Measurements from ENCODE around the gene TTN. TPM values are rescaled to one million over a fixed set of nuclear protein-coding genes. Genes with fewer than 3 reads are reported as not detected.

Gene TTN
- total and polyA plus RNA-seq, 10 of the 15 experiments (the other 5 are each of a cell fraction or from before 2014, with no cell fraction given), result 0.15 to 9.0 (median 1.8) TPM

DNA sequence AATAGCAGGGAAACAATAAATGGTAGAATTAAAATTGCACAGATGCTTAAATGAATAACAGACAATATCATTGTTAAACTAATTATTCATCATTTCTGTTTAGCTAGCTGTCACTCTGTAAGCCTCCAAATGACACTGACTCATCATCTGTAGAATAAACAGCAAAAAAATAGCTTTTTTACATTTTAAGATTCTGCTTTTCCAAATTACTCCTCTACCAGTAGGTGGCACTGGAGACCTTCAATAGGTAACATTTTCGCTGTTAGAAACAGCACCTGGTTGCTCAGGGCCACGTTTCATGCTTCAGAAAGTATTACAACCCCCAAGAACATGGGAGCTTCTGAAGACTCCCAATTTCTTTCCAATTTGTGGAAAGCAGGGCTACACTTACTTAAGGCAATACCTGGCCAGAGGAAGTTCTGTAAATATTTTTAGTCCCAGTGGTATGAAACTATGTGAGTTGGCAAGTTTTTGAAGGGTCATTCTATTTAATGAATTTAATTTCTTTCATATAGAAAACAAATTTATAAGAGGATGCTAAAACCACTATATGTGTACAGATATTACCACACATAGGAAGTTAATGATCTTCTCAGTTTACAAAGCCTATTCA lies 45.4 kb downstream of the TTN start (continued):
- TF ChIP-seq ZZZ3 (IDR thresholded peaks at IDR 0.05; ENCODE audit: control insufficient read depth, insufficient read length, low read depth) (no peak), CREB1 (IDR thresholded peaks at IDR 0.05; ENCODE audit: low read depth) (no peak), ZNF384 (IDR thresholded peaks at IDR 0.05; ENCODE audit: borderline replicate concordance, low read depth, low read length) (no peak), RAD21 (IDR thresholded peaks at IDR 0.05; ENCODE audit: insufficient read depth, low read depth, low read length) (peak; percentile 91), RB1 (IDR thresholded peaks at IDR 0.05; ENCODE audit: borderline replicate concordance) (0 out of 2 replicates have a peak, but pooled peaks have one; percentile 32), SIN3A (IDR thresholded peaks at IDR 0.05; ENCODE audit: low read depth, low read length) (no peak), SMC3 (IDR thresholded peaks at IDR 0.05; ENCODE audit: borderline replicate concordance, low read length) (peak; percentile 40; the same call in 1 of the 2 replicates)
- TF ChIP-seq, protein P1, sequence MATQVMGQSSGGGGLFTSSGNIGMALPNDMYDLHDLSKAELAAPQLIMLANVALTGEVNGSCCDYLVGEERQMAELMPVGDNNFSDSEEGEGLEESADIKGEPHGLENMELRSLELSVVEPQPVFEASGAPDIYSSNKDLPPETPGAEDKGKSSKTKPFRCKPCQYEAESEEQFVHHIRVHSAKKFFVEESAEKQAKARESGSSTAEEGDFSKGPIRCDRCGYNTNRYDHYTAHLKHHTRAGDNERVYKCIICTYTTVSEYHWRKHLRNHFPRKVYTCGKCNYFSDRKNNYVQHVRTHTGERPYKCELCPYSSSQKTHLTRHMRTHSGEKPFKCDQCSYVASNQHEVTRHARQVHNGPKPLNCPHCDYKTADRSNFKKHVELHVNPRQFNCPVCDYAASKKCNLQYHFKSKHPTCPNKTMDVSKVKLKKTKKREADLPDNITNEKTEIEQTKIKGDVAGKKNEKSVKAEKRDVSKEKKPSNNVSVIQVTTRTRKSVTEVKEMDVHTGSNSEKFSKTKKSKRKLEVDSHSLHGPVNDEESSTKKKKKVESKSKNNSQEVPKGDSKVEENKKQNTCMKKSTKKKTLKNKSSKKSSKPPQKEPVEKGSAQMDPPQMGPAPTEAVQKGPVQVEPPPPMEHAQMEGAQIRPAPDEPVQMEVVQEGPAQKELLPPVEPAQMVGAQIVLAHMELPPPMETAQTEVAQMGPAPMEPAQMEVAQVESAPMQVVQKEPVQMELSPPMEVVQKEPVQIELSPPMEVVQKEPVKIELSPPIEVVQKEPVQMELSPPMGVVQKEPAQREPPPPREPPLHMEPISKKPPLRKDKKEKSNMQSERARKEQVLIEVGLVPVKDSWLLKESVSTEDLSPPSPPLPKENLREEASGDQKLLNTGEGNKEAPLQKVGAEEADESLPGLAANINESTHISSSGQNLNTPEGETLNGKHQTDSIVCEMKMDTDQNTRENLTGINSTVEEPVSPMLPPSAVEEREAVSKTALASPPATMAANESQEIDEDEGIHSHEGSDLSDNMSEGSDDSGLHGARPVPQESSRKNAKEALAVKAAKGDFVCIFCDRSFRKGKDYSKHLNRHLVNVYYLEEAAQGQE (IDR thresholded peaks at IDR 0.05; ENCODE audit: low read depth, low read length), result no peak

DNA sequence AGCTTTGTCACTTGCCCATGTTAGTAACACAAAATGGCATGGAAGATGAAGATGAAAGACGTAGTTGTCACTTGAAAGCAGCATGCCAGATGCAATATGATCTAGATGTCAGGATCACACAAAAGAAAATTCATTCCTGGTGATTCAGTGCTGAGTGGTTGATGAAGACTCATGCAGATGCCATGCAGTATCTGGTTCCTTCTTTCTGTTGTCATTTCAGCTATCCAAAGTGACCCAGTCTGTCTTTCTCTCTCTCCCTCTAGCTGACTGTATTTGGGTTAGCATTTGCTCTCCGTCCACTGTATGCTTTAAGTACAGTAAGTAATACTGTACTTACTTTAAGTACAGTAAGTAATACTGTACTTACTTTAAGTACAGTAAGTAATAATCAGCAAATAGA lies 50.4 kb downstream of the TTN start:
- H3K4me1 ChIP-seq (ENCODE audit: control insufficient read depth, insufficient read depth, low read length), result no peaks in the 10 kb centered on the region
- H3K36me3 ChIP-seq (ENCODE audit: control insufficient read depth in 2 of 2, insufficient read depth in 2 of 2, low read length in 1 of 2), result no peaks in the 10 kb centered on the region
- TF ChIP-seq, protein P2, sequence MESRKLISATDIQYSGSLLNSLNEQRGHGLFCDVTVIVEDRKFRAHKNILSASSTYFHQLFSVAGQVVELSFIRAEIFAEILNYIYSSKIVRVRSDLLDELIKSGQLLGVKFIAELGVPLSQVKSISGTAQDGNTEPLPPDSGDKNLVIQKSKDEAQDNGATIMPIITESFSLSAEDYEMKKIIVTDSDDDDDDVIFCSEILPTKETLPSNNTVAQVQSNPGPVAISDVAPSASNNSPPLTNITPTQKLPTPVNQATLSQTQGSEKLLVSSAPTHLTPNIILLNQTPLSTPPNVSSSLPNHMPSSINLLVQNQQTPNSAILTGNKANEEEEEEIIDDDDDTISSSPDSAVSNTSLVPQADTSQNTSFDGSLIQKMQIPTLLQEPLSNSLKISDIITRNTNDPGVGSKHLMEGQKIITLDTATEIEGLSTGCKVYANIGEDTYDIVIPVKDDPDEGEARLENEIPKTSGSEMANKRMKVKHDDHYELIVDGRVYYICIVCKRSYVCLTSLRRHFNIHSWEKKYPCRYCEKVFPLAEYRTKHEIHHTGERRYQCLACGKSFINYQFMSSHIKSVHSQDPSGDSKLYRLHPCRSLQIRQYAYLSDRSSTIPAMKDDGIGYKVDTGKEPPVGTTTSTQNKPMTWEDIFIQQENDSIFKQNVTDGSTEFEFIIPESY (IDR thresholded peaks at IDR 0.05), result no peak
- no peak for TF ChIP-seq DPF2 (IDR thresholded peaks at IDR 0.05)
- TF ChIP-seq TARDBP (IDR thresholded peaks at IDR 0.05; ENCODE audit: borderline replicate concordance), result no peak
- TF ChIP-seq NFIC (IDR thresholded peaks at IDR 0.05; ENCODE audit: low read depth, low read length), result no peak
- TF ChIP-seq EED (IDR thresholded peaks at IDR 0.05; ENCODE audit: low read depth), result no peak
- ChIA-PET POLR2A (interaction anchor here (0.6 kb wide), 1 partner anchor 274 kb away, joined by 8 read pairs; no protein-coding TSS in a partner anchor), CTCF (interaction anchor here (1.5 kb wide), 1 partner anchor 21 kb away, joined by 3 read pairs; no protein-coding TSS in a partner anchor), RAD21 (ENCODE audit: unreplicated experiment) (interaction anchor here (1.3 kb wide), 1 partner anchor 340 kb away, joined by 3 read pairs; no protein-coding TSS in a partner anchor), SMC1A (ENCODE audit: uncharacterized antibody, unreplicated experiment) (interaction anchor here (1.1 kb wide), 1 partner anchor 134 kb away, joined by 3 read pairs; no protein-coding TSS in a partner anchor)
- no TSS peak for BruUV-seq (replicated peaks)
- no peak overlapping the region for H3K4me3 ChIP-seq
- no peaks in the 10 kb centered on the region for H3K27me3 ChIP-seq (replicated peaks in 1 of 2; ENCODE audit: control insufficient read depth in 2 of 2, insufficient read depth in 2 of 2, low read length in 1 of 2)
- ATAC-seq (no peak), DNase-seq (ENCODE audit: low read depth, low spot score) (no peak), FAIRE-seq (peak; percentile 38)
- intact Hi-C loops (cut with micrococcal nuclease; ENCODE audit: unreplicated experiment), result no loop called here
- H2AFZ ChIP-seq (ENCODE audit: control insufficient read depth, low read depth, low read length), result no peak overlapping the region
- no peak overlapping the region for H3K4me2 ChIP-seq (ENCODE audit: control insufficient read depth, insufficient read depth)
- no peak overlapping the region for H3K27ac ChIP-seq (ENCODE audit: control insufficient read depth, insufficient read depth)
- H3K9me3 ChIP-seq (replicated peaks; ENCODE audit: control insufficient read depth, insufficient read depth, low read length), result no peaks in the 10 kb centered on the region
- WGBS (ENCODE audit: insufficient coverage, insufficient replicate concordance, low lambda C conversion rate, missing lambda C conversion rate), result 48% methylated on average over 2 of the region's 2 CpGs
- no peaks in the 10 kb centered on the region for H4K20me1 ChIP-seq (ENCODE audit: control insufficient read depth, insufficient read depth)
- H3K79me2 ChIP-seq (ENCODE audit: control insufficient read depth, insufficient read depth, low read length), result no peaks in the 10 kb centered on the region
- in situ Hi-C loops (cut with MboI), result loop anchor here (25.0 kb wide), 1 partner anchor 1005 kb away; no protein-coding TSS in a partner anchor
- H3K9ac ChIP-seq (ENCODE audit: control insufficient read depth, insufficient read depth, low read length), result no peak overlapping the region

All from GM12878 (cell line).